Measurements from ENCODE around the gene TKFC.

The TKFC gene

DNA sequence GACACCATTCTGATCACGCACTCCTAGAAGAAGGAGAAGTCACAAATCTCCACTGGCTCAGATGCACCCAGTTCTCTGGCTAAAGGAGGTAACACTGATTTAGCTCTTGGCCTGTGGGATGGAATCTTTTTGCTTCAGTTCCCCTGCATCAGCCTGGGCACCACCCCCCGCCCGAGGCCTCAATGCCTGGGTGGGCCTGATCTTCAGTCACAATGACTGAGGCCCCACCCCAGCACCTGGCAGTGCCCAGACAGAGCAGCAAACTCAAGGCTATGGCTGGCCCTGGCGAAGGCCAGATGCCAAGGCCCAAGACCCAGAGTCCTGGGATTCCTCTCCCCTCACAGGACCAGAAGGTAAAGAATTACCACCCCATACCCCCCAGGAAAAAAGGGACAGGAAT lies 23.7 kb downstream of the TKFC start (continued):
- no peak for TF ChIP-seq ZNF473 (tag by site-specific recombination; IDR thresholded peaks at IDR 0.05)
- TF ChIP-seq ZNF280D (tag by site-specific recombination; IDR thresholded peaks at IDR 0.05) = no peak
- no peak for TF ChIP-seq ZNF654 (tag by site-specific recombination; IDR thresholded peaks at IDR 0.05; ENCODE audit: low read depth)
- no peak for TF ChIP-seq ZNF362 (tag by site-specific recombination; IDR thresholded peaks at IDR 0.05)

DNA sequence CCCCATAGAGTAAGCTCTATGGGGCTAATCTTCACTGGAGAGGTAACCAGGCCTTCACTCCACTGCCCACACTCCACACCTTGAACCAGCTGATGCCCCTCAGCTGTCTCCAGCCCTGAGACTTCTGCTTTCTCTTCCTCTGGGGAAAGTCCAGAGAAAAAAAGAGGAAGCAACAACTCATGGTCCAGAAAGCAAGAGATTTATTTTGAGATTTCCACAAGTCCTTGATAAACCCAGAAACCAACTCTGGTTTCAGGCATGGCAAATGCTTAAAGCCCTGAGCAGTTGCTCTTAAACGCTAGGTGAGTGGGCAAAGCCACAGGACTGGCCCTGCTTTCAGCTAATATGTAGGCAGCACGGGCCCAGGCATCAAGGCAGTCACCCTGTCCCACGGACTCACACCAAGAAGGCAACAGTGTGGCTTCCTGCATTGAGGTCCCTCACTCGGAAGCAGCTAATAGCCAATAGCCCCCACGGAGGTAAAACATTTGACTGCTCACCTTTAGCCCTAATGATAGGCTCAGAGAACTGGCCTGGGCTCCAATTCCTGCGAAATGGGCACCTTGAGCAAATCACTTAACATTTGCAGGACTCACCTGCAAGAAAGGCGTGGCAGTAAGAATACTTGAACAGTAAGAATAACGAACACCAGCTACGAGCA lies 24.3 kb downstream of the TKFC start:
- H3K27ac ChIP-seq (ENCODE audit: extremely low read depth, low read depth, low read length) = no peak overlapping the region
- POLR2A ChIA-PET = interaction anchor here (0.7 to 1.0 kb wide), 3 partner anchors 11 to 35 kb away, joined by 3 to 4 read pairs (median 3); partner anchors contain the start of gene TMEM216
- H3K36me3 ChIP-seq (ENCODE audit: control insufficient read depth in 2 of 2, insufficient read depth in 1 of 2, low read length in 2 of 2) = peaks cover 0 to 17% of the 10 kb centered on the region in 2 experiments; a peak in 2 of 3 replicates
- CTCF ChIA-PET = interaction anchor here (0.5 to 9.6 kb wide), 4 partner anchors 21 to 1212 kb away, joined by 3 to 69 read pairs (median 9); no protein-coding TSS in a partner anchor
- peaks cover 2% of the 10 kb centered on the region; the same call in 1 of the 2 replicates for H3K4me1 ChIP-seq (ENCODE audit: control insufficient read depth, insufficient read depth, low read length)
- H3K9me3 ChIP-seq (ENCODE audit: control insufficient read depth, insufficient read depth, low read depth, low read length) = no peaks in the 10 kb centered on the region
- no peak for TF ChIP-seq EGR2 (tag by site-specific recombination; IDR thresholded peaks at IDR 0.05; ENCODE audit: low read depth)
- no peak for TF ChIP-seq ZNF513 (tag by site-specific recombination; IDR thresholded peaks at IDR 0.05)
- no peak for TF ChIP-seq ZBTB7A (tag by site-specific recombination; IDR thresholded peaks at IDR 0.05; ENCODE audit: low read depth)
- no peak overlapping the region for H3K4me3 ChIP-seq (ENCODE audit: low read depth, low read length)

- H3K4me3 ChIP-seq (ENCODE audit: low read depth, low read length) = no peak overlapping the region
- peaks cover 2% of the 10 kb centered on the region; the same call in 1 of the 2 replicates for H3K4me1 ChIP-seq (ENCODE audit: control insufficient read depth, insufficient read depth, low read length)
- TF ChIP-seq ZNF280C (tag by site-specific recombination; IDR thresholded peaks at IDR 0.05) = no peak
- TF ChIP-seq ZNF664 (tag by site-specific recombination; IDR thresholded peaks at IDR 0.05) = no peak
- no peak for TF ChIP-seq BCL6B (tag by site-specific recombination; IDR thresholded peaks at IDR 0.05)
- ChIA-PET POLR2A (interaction anchor here (0.7 to 1.0 kb wide), 3 partner anchors 11 to 34 kb away, joined by 3 to 4 read pairs (median 3); partner anchors contain the start of gene TMEM216), CTCF (interaction anchor here (0.5 to 9.6 kb wide), 5 partner anchors 11 to 1212 kb away, joined by 3 to 69 read pairs (median 3); no protein-coding TSS in a partner anchor)
- H3K36me3 ChIP-seq (ENCODE audit: control insufficient read depth in 2 of 2, insufficient read depth in 1 of 2, low read length in 2 of 2) = peaks cover 0 to 12% of the 10 kb centered on the region in 2 experiments; a peak in 2 of 3 replicates
- H3K9me3 ChIP-seq (ENCODE audit: control insufficient read depth, insufficient read depth, low read depth, low read length) = no peaks in the 10 kb centered on the region
- no peak overlapping the region for H3K27ac ChIP-seq (ENCODE audit: extremely low read depth, low read depth, low read length)
Measured at GRCh38 chr11:61357894-61358239, 24.8 kb downstream of the TKFC start.

Measured in HEK293 (cell line).